MM.1S (cell line): Measurements from ENCODE around the gene MINK1.
"Not testable (repeated sequence)": the region's sequence is repeated elsewhere in the genome, so short reads cannot be mapped to it uniquely, and the experiment has no call there.

Experiments
- EZH2 ChIP-seq: fragments of 300-600 bp; sonication (generic); optimal IDR thresholded peaks from 2 replicates; pipeline ENCODE3; 2017; ENCODE audit warnings: low read depth, mild to moderate bottlenecking, antibody characterized with exemption, low read length, mixed read lengths
- TF ChIP-seq, protein P1 (sequence below): fragments of 300-600 bp; sonication (generic); IDR thresholded peaks from 2 replicates; pipeline ENCODE4 v1.5.1; 2016; ENCODE audit warnings: antibody characterized with exemption, low read length, mixed read lengths

DNA sequence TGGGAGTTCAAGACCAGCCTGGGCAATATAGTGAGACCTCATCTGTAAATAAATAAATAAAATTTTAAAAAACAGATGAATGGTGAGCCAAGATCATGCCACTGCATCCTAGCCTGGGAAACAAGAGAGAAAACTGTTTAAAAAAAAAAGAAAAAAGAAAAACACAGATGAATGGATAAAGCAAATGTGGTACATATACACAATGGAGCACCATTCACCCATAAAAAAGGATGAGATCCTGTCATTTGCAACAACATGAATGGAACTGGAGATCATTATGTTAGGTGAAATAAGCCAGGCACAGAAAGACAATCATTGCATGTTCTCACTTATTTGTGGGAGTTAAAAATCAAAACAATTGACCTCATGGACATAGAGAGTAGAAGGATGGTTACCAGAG, 73.5 kb downstream of the MINK1 start:
- TF ChIP-seq, protein P1, sequence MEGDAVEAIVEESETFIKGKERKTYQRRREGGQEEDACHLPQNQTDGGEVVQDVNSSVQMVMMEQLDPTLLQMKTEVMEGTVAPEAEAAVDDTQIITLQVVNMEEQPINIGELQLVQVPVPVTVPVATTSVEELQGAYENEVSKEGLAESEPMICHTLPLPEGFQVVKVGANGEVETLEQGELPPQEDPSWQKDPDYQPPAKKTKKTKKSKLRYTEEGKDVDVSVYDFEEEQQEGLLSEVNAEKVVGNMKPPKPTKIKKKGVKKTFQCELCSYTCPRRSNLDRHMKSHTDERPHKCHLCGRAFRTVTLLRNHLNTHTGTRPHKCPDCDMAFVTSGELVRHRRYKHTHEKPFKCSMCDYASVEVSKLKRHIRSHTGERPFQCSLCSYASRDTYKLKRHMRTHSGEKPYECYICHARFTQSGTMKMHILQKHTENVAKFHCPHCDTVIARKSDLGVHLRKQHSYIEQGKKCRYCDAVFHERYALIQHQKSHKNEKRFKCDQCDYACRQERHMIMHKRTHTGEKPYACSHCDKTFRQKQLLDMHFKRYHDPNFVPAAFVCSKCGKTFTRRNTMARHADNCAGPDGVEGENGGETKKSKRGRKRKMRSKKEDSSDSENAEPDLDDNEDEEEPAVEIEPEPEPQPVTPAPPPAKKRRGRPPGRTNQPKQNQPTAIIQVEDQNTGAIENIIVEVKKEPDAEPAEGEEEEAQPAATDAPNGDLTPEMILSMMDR = not testable (repeated sequence)
- TF ChIP-seq EZH2 = not testable (repeated sequence)
